Testis (tissue), 3 donors: Measurements from ENCODE around the gene ZNF76. TPM values are rescaled to one million over a fixed set of nuclear protein-coding genes. Genes with fewer than 3 reads are reported as not detected.

Experiments
- DNase-seq: peaks from one replicate; pipeline ENCODE4 v3.0.0-alpha.2; 2019
- H3K27ac ChIP-seq, 2 donors: fragments of 200-600 bp; sonication (generic); one replicate each; pipeline ENCODE4 v1.5.1; 2019
- H3K27me3 ChIP-seq: fragments of 200-600 bp; sonication (generic); one replicate; pipeline ENCODE4 v1.5.1; 2019
- H3K36me3 ChIP-seq: fragments of 200-600 bp; sonication (generic); one replicate; pipeline ENCODE4 v1.5.1; 2017; ENCODE audit warnings: low read depth; ENCODE audit errors: missing control alignments
- H3K4me1 ChIP-seq: fragments of 200-600 bp; sonication (generic); one replicate; pipeline ENCODE4 v1.5.1; 2019
- H3K4me3 ChIP-seq, 2 donors: fragments of 200-600 bp; sonication (generic); one replicate each; pipeline ENCODE4 v1.5.1; 2017 to 2019
- H3K9me3 ChIP-seq: fragments of 200-600 bp; sonication (generic); one replicate; pipeline ENCODE4 v1.5.1; 2017
- POLR2A ChIP-seq: fragments of 450-650 bp; IDR thresholded peaks from one replicate; pipeline ENCODE4 v1.6.1; 2017; ENCODE audit warnings: antibody characterized with exemption, mild to moderate bottlenecking, moderate library complexity
- WGBS, 2 donors: methylation state at CpG; one replicate each; pipeline ENCODE4 v1.1.5; 2018; 5-methylcytosine and 5-hydroxymethylcytosine counted together
- intact Hi-C: fragments of 100-400 bp; cut with DNase I; formaldehyde crosslinking; loops from one replicate; pipeline ENCODE4 v1.15.1; 2023; ENCODE audit warnings: low total_unique reads
- polyA plus RNA-seq: library from polyadenylated mRNA; stranded (reverse); fragments of 350-450 nt; fragmentation: Illumina TruSeq; extraction: RNeasy Lipid Tissue Mini Kit (QIAGEN cat#74804); gene quantifications from one replicate; pipeline ENCODE4 v1.2.3, GENCODE V29; 2014; ENCODE audit warnings: low read depth, low replicate concordance; ENCODE audit not compliant: insufficient read depth
- total RNA-seq, 2 donors: library from RNA; depleted of rRNA; stranded (reverse); fragments of >200 nt; gene quantifications; one replicate each; pipeline ENCODE4 v1.2.3, GENCODE V29; 2016
- TF ChIP-seq, protein P1 (sequence below), 3 experiments: fragments of 450-650 bp in 2 of 3; fragments of 200-600 bp in 1 of 3; sonication (generic) in 1 of 3; IDR thresholded peaks; one replicate each; pipeline ENCODE4 v1.5.1; 2016 to 2019; ENCODE audit warnings: antibody characterized with exemption in 3 of 3, mild to moderate bottlenecking in 2 of 3, moderate library complexity in 1 of 3

ZNF76 gene
- total and polyA plus RNA-seq, 3 donors from 2014 or later = 76.9 to 97.3 (median 81.3) TPM

DNA sequence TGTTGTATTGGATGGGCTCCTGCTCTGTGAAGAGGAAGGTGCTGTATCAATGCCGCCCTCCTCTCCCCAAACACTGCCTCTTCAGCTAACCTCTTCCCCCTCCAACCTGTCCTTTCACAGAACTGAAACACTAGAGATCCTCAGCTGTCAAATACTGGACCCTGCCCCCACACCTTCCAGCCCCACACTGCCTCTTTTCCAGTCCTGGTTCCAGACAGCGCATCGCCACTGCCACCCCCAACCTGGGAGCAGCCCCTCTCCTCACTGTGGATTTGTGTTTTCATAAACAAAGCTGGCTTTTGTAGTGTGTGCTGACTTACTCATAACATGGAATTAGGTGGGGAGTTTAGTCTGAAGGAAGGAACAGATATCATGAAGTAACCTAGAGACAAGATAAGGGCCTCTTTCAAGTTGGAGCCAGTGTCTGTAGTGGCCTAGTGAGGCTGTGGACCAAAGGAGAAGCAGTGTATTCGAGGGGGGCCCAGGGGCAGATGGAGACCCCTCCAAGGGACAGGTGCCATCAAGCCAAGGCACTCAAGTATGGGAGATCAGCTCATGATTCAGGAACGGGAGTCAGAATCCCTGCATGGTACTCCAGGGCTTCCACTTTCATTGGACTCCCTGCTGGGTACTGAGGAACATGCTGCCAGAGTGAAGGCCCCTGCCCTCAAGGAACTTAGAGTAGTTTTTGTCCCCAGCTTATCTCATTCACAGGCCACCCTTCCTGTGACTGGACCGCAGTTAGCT lies 43.7 kb upstream of the ZNF76 start:
- H3K4me1 ChIP-seq = peaks cover 21% of the 10 kb centered on the region
- H3K27ac ChIP-seq = no peak overlapping the region
- TF ChIP-seq, protein P1, sequence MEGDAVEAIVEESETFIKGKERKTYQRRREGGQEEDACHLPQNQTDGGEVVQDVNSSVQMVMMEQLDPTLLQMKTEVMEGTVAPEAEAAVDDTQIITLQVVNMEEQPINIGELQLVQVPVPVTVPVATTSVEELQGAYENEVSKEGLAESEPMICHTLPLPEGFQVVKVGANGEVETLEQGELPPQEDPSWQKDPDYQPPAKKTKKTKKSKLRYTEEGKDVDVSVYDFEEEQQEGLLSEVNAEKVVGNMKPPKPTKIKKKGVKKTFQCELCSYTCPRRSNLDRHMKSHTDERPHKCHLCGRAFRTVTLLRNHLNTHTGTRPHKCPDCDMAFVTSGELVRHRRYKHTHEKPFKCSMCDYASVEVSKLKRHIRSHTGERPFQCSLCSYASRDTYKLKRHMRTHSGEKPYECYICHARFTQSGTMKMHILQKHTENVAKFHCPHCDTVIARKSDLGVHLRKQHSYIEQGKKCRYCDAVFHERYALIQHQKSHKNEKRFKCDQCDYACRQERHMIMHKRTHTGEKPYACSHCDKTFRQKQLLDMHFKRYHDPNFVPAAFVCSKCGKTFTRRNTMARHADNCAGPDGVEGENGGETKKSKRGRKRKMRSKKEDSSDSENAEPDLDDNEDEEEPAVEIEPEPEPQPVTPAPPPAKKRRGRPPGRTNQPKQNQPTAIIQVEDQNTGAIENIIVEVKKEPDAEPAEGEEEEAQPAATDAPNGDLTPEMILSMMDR (IDR thresholded peaks at IDR 0.05) = no peak
- H3K9me3 ChIP-seq = no peaks in the 10 kb centered on the region
- intact Hi-C loops = no loop called here
- 55 to 77% methylated on average over 6 of the region's 6 CpGs for WGBS, 2 donors
- no peaks in the 10 kb centered on the region for H3K36me3 ChIP-seq
- DNase-seq = no peak
- no peaks in the 10 kb centered on the region for H3K27me3 ChIP-seq
- no peak overlapping the region for H3K4me3 ChIP-seq

DNA sequence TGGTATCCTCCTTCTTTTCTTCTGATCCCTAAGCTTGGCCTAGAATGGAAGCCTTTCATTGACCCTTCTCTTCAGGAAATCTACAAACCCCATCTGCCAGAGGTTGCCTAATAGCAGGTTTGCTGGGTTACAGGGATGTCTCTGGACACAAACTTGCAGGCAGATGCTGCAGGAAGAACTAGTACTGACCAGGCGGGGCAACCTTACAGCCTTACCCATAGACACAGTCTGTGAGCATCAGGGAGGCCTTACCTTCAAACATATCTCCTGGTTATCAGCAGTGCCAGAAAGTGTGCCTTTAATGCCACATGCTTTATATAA lies 43.2 kb upstream of the ZNF76 start:
- Histone ChIP-seq H3K9me3 (no peaks in the 10 kb centered on the region), H3K36me3 (no peaks in the 10 kb centered on the region), H3K27me3 (no peaks in the 10 kb centered on the region), H3K4me3 (no peak overlapping the region), H3K4me1 (peaks cover 21% of the 10 kb centered on the region), H3K27ac (no peak overlapping the region)
- no peak for DNase-seq
- intact Hi-C loops = no loop called here
- TF ChIP-seq, protein P1 (IDR thresholded peaks at IDR 0.05) = no peak
- TF ChIP-seq POLR2A = no peak
- WGBS, 2 donors = 100% methylated on average over 1 of the region's 1 CpG

DNA sequence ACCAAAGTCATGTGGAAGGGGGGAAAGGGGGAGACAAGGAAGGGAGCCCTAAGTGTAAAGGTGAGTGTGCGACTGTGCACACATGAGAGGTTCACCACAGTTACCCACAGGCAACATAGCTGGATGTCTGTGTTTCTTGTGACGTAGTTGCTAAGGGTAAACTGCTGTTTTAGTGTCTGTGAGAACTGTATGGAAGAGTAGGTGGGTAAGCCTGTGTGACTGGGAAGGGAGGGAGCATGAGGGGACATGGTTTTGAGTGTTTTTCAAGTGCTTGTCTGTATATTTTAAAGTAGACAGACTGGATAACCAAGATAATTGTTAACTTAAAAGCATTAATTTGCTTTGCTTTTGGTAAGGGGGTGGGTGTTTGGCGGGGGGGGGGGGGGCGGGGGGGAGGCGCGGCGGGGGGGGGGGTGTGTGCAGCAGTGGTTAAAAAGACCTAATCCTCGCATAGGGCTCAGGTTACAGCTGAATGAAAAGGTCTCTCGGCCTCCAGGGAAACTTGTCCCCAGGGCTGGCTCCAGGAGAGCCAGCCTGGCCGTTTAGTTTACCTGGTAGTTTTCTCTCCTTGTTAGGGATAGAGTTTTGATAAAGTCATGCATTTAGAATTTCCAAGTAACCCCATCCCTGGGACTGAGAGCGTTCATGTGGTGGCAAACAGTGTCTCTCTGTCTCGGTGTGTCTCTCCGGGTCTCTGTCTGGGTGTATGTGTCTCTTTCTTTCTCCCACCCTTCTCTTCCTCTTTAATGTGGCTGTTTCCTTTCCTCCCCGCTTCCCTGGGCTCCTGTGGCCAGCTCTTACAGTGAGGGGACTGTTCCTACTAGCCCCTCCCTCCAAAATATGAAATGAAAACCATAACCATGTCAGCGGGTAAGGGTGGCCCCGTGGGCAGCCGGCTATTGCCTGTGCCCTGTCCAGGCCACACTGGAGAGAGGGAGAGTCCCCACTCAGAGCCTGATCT lies 42.4 kb upstream of the ZNF76 start:
- Histone ChIP-seq H3K4me1 (peaks cover 21% of the 10 kb centered on the region), H3K4me3 (no peak overlapping the region), H3K9me3 (no peaks in the 10 kb centered on the region), H3K36me3 (no peaks in the 10 kb centered on the region), H3K27me3 (no peaks in the 10 kb centered on the region), H3K27ac (no peak overlapping the region)
- no peak for TF ChIP-seq POLR2A
- TF ChIP-seq, protein P1 (IDR thresholded peaks at IDR 0.05) = no peak
- intact Hi-C loops = no loop called here
- WGBS, 2 donors = 64 to 71% methylated on average over 12 to 13 of the region's 17 CpGs
- no peak for DNase-seq

DNA sequence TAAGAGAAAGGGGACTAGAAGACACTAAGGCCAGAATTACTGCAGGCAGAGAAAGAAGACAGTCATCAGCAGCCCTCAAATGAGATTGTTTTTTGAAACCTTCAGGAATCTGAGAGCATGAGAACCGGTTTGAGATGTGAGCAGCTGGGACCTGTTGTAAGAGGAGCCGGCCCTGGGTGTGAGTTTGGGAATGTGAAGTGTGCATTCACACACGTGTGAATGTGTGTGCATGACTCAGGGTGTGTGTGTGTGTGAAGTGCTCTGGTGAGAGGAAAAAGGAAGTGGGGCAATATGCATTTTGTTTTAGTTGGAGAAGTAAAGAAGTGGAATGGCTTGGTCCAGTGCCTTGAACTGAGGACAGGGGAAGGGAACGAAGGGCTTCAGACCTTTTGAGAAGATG lies 41.5 kb upstream of the ZNF76 start:
- Histone ChIP-seq H3K9me3 (no peaks in the 10 kb centered on the region), H3K36me3 (no peaks in the 10 kb centered on the region), H3K27me3 (no peaks in the 10 kb centered on the region), H3K4me1 (peaks cover 21% of the 10 kb centered on the region), H3K4me3 (no peak overlapping the region), H3K27ac (no peak overlapping the region)
- intact Hi-C loops = no loop called here
- DNase-seq = no peak
- 64 to 67% methylated on average over 4 of the region's 4 CpGs for WGBS, 2 donors
- no peak for TF ChIP-seq POLR2A
- TF ChIP-seq, protein P1 (IDR thresholded peaks at IDR 0.05) = no peak
